Central memory CD8-positive, alpha-beta T cell (primary cell): Measurements from ENCODE around the gene CRP.
"Not testable (repeated sequence)": the region's sequence is repeated elsewhere in the genome, so short reads cannot be mapped to it uniquely, and the experiment has no call there.

Experiments
- ATAC-seq: fragments of 150-1000 bp; cut with Tn5 transposase; replicated peaks from 2 replicates; pipeline ENCODE4 v1.10.0; 2022; ENCODE audit warnings: mild to moderate bottlenecking, moderate FRiP score, moderate number of reproducible peaks; ENCODE audit not compliant: poor library complexity, severe bottlenecking; ENCODE audit errors: extremely low read depth
- DNase-seq, 2 donors: peaks; one replicate each; pipeline ENCODE4 v3.0.0; 2021; ENCODE audit warnings: low spot score in 2 of 2
- H3K27ac Mint-ChIP-seq: one replicate; pipeline ENCODE4 v1.8.0; 2022; ENCODE audit warnings: low read depth, mild to moderate bottlenecking, moderate library complexity, mixed read lengths
- H3K27me3 Mint-ChIP-seq: one replicate; pipeline ENCODE4 v1.8.0; 2022; ENCODE audit warnings: mixed read lengths
- H3K36me3 Mint-ChIP-seq: one replicate; pipeline ENCODE4 v1.8.0; 2022; ENCODE audit warnings: mild to moderate bottlenecking, moderate library complexity, mixed read lengths; ENCODE audit not compliant: insufficient read depth
- H3K4me1 Mint-ChIP-seq: one replicate; pipeline ENCODE4 v1.8.0; 2022; ENCODE audit warnings: mixed read lengths
- H3K4me3 Mint-ChIP-seq: one replicate; pipeline ENCODE4 v1.8.0; 2022; ENCODE audit warnings: mild to moderate bottlenecking, moderate library complexity, mixed read lengths
- H3K9me3 Mint-ChIP-seq: one replicate; pipeline ENCODE4 v1.8.0; 2022; ENCODE audit warnings: mixed read lengths

The CRP gene

GRCh38 chr1:159678939-159679338 is 35.5 kb downstream of the CRP start:
- ATAC-seq (no peak), DNase-seq (no peak)
- H3K36me3 Mint-ChIP-seq: no peaks in the 10 kb centered on the region
- H3K27ac Mint-ChIP-seq: no peak overlapping the region
- H3K9me3 Mint-ChIP-seq: no peaks in the 10 kb centered on the region
- no peaks in the 10 kb centered on the region for H3K4me1 Mint-ChIP-seq
- peaks cover 32% of the 10 kb centered on the region for H3K27me3 Mint-ChIP-seq
- H3K4me3 Mint-ChIP-seq: no peak overlapping the region

DNA sequence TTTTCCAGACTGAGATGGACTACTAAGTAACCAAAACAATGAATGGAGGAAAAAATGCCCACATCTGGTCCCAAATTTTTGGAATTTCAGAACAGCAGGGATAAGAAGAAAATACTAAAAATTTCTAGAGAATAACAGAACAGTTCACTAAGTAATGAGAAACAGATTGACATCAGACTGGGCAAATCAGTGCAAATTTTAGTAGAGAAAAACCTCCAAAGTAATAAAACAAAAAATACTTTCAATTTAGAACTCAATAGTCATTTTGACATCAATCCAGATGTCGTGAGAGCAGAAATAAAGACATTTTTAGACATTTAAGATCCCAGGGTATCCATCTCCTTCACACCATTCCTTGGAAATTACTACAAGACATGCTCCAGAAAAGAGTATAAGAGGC is 39.3 kb downstream of the CRP start:
- H3K4me1 Mint-ChIP-seq: no peaks in the 10 kb centered on the region
- DNase-seq (no peak), ATAC-seq (no peak)
- peaks cover 48% of the 10 kb centered on the region for H3K27me3 Mint-ChIP-seq
- H3K27ac Mint-ChIP-seq: no peak overlapping the region
- H3K9me3 Mint-ChIP-seq: no peaks in the 10 kb centered on the region
- no peak overlapping the region for H3K4me3 Mint-ChIP-seq
- H3K36me3 Mint-ChIP-seq: no peaks in the 10 kb centered on the region

DNA sequence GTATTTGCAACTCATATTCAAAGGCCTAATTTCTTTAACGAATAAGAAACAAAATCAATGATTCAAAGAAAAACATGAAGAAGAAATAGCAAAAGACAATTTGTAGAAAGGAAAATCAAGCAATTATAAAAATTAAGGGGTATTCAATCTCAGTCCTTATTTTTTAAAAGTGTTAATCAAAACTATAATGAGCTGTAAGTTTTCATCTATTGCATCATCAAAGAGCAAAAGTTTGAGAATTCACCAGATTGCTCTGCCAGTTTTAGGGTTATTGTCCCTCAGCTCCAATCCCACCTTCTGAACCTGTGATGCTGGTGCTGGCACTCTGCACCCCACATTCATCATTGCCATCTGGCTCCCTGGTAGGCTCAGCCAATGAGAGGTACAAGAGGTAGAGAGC is 42.0 kb downstream of the CRP start:
- not testable (repeated sequence) for H3K36me3 Mint-ChIP-seq, H3K9me3 Mint-ChIP-seq, DNase-seq, H3K4me3 Mint-ChIP-seq, H3K4me1 Mint-ChIP-seq, ATAC-seq, H3K27ac Mint-ChIP-seq
- H3K27me3 Mint-ChIP-seq: peaks cover 61% of the 10 kb centered on the region

- Mint-ChIP-seq H3K27me3 (peaks cover 69% of the 10 kb centered on the region), H3K27ac (no peak overlapping the region), H3K4me1 (no peaks in the 10 kb centered on the region), H3K36me3 (no peaks in the 10 kb centered on the region), H3K9me3 (peaks cover 6% of the 10 kb centered on the region), H3K4me3 (no peak overlapping the region)
- DNase-seq (no peak), ATAC-seq (no peak)
Measured at GRCh38 chr1:159669338-159669737, 45.1 kb downstream of the CRP start.

- Mint-ChIP-seq H3K36me3 (no peaks in the 10 kb centered on the region), H3K4me3 (no peak overlapping the region), H3K27ac (no peak overlapping the region), H3K9me3 (peaks cover 12% of the 10 kb centered on the region), H3K4me1 (no peaks in the 10 kb centered on the region), H3K27me3 (peaks cover 69% of the 10 kb centered on the region)
- DNase-seq (no peak), ATAC-seq (no peak)
Measured at GRCh38 chr1:159668739-159669138, 45.6 kb downstream of the CRP start.

GRCh38 chr1:159664247-159664646 is 50.1 kb downstream of the CRP start:
- Mint-ChIP-seq H3K36me3 (no peaks in the 10 kb centered on the region), H3K27ac (no peak overlapping the region), H3K27me3 (peaks cover 89% of the 10 kb centered on the region), H3K4me1 (no peaks in the 10 kb centered on the region), H3K9me3 (peaks cover 19% of the 10 kb centered on the region), H3K4me3 (no peak overlapping the region)
- no peak for ATAC-seq
- DNase-seq: no peak

GRCh38 chr1:159663552-159663951 is 50.8 kb downstream of the CRP start:
- H3K4me3 Mint-ChIP-seq: no peak overlapping the region
- DNase-seq: no peak
- peaks cover 88% of the 10 kb centered on the region for H3K27me3 Mint-ChIP-seq
- ATAC-seq: no peak
- H3K9me3 Mint-ChIP-seq: peaks cover 19% of the 10 kb centered on the region
- no peak overlapping the region for H3K27ac Mint-ChIP-seq
- no peaks in the 10 kb centered on the region for H3K36me3 Mint-ChIP-seq
- H3K4me1 Mint-ChIP-seq: no peaks in the 10 kb centered on the region
